Superior temporal gyrus (tissue), 1 donor: ENCODE data around the gene IL12RB1.
"Not testable (repeated sequence)": the region's sequence is repeated elsewhere in the genome, so short reads cannot be mapped to it uniquely, and the experiment has no call there.

Source experiments
- DNase-seq: peaks from one replicate; pipeline ENCODE4 v3.0.0-alpha.2; 2016; ENCODE audit errors: extremely low spot score

IL12RB1 gene

DNA sequence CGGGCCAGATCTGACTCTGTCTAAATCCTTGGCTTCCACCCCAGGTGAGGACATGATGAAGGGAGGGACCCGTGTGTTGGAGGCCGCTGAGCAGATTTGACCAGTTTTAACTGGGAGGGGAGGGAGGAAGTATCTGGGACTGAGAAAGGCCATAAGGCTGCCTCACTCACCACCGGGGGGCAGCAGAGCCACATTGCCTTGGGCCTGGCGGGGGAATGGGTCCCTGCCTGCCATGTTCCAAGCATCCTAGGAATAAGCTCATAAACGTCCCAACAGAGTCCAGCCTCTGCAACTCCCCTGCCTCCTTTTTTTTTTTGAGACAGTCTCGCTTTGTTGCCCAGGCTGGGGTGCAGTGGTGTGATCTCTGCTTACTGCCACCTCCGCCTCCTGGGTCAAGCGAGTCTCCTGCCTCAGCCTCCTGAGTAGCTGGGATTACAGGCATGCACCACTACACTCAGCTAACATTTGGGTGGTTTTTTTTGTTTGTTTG is 26.3 kb upstream of the IL12RB1 start:
- DNase-seq, result peak; percentile 93

DNA sequence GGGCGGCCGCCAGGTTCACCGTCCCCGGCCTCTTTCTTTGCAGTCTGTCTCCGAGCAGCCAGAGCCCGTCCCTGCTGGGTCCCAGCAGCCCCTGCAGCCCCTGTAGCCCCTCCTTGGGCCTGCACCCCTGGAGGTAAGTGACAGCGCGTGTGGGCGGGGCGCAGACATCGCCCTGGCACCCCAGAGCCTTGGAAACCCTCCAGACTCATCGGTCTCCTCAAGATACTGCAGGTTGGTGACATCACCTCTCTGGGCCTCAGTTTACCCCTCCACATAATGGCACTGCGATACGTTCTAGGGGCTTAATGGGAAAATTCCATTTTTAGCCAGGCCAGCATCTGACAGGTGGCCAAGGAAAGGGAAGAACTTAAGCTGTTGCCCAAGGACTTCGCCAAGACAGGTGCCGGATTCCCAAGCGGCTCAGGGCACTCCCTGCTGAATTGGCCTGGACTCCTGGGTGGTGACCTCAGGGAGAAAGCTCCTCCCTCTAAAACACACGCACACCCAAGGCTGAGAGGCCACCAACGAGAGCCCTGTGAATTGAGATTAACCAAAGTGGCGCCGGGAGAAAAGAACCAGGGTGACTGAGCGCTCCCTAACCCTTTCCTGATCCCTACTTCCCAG is 24.0 kb upstream of the IL12RB1 start:
- no peak for DNase-seq

DNA sequence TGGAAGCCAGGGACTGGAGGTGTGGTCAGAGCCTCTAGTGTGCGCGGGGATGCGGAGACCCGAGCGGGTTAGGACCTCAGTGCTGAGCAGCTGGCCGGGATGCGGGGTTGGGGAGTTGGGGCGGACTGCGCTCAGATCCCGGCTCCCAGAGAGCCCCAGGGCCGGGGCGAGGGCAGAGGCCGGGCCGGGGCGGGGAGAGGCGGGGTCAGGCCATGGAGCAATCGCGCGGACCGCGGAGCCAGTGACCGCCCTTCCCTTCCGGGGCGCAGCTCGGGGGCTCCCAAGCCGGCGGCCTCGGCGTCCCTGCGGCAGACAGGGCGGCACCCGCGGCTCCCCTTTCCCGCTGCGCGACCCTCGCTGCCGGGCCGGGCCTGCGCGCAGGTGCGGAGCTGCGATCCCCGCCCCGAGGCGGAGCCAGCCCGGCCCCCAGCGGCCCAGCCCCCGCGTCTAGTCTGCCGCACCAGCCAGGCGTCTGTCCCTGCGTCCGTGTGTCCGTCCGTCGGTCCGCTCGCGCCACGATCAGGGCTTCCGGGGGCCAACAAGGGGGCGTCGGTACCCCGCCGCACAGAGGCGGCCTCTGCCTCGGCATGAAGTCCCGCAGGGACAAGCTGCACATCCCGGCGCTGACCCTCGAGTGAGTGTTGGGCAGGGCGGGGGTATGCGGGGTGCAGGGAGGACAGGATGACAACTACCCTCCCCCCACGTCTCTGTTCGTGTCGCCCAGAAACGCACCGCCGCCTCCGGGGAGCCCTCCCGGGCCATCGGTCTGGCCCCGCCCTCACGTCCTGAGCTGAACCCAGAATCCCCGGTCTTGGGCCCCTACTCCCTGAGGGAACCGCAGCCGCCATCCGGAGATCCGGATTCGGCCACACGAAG is 23.2 kb upstream of the IL12RB1 start:
- DNase-seq, result no peak

DNA sequence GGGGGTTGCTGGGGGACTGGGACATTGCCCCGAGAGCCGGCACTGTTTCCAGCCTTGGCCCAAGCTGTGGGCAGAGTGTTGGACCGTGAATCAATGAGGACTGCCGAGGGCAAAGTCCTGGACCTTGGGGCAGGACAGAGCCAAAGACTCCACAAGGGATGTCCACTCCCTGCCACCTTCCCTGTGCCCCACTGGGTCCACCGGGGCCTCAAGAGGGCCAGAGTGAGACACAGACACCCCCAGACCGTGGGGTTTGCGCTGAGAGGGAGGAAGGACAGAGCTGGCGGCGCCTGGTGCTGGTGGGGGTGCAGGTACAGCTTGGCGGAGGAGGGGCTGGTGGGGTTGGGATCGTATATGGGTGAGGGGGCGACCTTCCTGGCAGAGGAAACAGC is 22.6 kb upstream of the IL12RB1 start:
- no peak for DNase-seq

DNA sequence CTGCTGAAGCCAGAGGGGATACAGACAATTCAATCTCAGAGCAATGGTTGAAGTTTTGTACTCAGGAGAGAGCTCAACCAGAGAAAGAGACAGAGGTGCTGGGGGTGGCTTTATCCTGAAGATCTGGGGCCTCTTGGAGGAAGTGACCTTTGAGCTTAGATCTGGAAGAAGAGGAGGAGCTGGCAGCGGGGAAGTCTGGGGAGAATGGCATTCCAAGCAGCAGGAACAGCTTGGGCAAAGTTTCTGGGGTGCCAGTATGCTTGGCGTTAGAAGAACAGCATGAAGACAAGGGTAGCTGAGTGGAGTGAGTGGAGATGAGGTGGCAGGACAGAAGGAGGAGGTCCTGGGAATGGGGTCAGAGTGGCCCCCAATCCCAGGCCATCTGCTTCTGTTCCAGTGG is 22.2 kb upstream of the IL12RB1 start:
- DNase-seq, result no peak

DNA sequence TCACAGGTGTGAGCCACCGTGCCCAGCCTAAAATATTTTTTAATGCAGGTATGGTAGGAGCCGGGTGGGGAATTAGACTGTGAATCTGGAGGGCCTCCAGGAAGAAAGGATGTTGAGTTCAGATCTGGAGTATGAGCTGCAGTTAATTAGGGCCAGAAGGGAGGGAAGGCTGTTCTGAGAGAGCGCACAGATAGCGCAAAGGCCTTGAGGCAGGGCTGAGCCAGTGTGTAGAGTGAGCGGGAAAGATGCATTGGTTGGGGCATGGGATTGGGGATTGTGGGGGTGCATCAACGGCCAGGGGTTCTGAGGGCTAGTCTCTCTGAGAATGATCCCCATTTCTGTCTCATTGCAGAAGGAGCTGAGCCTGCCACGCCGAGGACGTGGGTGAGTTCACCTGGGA is 20.5 kb upstream of the IL12RB1 start:
- DNase-seq, result no peak

DNA sequence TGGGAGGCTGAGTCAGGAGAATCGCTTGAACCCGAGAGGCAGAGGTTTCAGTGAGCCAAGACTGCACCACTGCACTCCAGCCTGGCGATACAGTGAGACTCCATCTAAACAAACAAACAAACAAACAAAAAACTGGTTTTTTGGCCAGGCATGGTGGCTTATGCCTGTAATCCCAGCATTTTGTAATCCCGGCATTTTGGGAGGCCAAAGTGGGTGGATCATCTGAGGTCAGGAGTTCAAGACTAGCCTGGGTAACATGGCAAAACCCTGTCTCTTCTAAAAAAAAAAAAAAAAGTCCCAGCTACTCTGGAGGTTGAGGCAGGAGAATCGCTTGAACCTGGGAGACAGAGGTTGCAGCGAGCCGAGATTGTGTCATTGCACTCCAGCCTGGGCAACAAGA is 18.5 kb upstream of the IL12RB1 start:
- DNase-seq, result not testable (repeated sequence)

DNA sequence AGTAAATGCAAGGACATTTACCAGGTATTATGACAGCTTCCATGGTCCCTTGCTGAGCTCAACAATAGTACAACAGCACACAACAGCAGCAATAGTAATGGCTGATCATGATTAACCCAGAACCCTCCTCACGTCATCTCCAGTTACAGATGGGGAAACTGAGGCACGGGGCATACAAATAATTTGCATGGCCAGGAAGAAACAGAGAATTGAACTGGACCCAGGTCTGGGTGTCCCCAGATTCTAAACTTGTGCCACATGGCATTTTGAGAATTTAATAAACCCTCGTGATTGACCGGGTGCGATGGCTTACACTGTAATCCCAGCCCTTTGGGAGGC is 18.0 kb upstream of the IL12RB1 start:
- no peak for DNase-seq

DNA sequence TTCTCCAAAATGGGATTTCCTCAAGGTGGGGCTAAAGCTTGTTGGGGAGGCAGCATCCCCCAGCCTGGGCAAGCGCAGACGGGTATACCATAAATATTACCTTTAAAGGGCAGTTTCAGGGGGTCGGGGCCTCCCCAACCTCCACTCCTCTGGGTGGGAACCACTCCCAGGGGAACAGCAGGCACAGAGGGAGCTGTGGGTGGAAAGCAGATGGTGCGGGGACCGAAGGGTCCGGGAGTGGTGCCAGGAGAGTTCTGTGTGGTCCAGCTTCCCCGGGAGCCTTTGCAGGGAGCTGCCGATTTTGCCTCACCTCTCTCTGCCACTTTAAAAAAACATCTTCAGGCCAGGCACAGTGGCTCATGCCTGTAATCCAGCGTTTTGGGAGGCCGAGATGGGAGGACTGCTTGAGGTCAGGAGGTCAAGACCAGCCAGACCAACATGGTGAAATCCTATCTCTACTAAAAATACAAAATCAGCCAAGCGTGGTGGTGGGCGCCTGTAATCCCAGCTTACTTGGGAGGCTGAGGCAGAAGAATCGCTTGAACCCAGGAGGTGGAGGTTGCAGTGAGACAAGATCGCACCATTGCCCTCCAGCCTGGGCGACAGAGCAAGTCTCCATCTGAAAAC is 16.3 kb upstream of the IL12RB1 start:
- DNase-seq, result no peak

DNA sequence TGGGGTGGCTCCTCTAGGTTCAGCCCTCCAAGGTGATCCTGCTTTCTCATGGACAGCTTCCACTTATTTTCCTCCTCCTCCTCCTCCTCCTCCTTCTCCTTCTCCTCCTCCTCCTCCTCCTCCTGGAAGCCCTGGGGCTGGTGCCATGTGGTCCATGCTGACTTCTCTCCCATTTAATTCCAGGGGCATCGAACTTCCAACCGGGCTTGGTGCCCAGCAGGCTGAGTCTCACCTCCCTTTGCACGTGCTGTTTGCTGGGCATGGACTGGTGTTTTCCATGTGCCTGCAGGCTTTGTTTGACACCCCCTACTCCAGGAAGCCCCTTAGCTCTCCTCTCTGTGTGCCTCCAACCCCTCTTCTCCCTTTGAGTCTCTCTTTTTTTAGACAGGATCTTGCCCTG is 14.5 kb upstream of the IL12RB1 start:
- no peak for DNase-seq

DNA sequence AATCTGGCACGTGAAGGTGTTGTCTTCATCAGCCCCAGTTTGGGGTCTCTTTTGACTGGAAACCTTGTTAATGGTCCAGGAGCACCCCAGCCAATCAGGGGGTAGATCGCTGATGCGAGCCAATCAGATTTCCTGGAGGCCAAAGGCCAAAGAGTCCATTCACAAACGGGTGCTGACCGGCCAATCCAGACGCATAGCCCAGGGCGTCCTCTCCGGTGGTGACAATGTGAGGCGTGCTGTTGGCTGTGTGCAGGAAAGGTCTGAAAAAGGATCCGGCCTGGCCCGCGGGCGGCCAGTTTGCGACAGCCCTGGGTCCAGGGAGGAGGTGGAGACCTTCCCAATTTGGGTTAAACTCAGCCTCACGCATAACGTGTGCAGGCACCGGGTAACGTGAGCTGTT is 14.0 kb upstream of the IL12RB1 start:
- DNase-seq, result peak; percentile 75

DNA sequence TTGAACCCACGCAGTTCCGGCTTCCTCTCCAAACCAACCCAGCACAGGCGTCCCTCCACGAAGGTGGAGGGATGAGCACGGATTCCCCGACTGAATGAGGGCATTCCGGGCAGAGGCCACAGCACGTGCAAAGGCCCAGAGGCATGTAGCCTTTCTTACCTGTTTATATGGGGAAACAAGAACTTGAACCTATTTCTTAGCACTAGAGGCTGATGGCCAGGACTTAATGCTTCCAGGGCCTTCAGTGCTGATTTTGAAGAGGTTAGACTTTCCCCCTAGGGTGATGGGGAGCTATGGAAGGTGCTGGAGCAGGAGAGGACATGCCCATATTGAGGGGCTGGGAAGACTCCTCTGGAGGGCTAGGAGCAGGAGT is 12.9 kb upstream of the IL12RB1 start:
- DNase-seq, result no peak

DNA sequence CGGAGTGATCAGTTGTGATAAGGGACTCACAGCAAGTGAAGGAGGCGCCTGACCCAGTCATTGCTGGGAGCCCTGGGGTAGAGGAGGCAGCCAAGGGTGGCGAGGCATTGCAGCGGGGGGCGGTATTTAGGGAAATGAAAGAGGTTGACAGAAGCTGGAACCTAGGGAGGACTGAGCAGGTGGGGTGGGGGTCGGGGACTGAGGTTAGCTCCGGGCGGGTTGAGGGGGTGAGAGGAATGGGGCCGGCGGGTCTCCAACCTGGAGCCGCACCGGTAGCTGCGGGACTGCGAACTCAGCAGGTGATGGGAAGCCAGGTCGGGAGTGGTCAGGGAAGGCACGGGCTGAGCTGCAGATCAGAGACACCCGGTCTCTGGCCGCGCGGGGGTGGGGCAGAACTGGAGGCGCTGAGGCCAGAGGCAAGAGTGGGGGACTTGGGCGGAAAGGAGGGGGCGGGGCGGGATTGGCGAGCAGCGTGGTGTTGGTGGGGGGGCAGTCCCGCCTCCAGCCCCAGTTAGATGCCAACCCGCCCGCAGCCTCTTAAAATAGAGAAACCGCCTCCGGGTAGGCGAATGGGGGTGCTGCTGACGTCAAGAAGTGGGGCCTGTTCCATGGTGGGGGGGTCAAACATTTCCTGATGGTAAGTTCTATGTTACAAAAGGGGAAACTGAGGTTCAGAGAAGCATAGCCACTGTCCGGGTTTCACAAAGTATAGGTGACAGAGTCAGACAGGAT is 12.3 kb upstream of the IL12RB1 start:
- DNase-seq, result no peak

DNA sequence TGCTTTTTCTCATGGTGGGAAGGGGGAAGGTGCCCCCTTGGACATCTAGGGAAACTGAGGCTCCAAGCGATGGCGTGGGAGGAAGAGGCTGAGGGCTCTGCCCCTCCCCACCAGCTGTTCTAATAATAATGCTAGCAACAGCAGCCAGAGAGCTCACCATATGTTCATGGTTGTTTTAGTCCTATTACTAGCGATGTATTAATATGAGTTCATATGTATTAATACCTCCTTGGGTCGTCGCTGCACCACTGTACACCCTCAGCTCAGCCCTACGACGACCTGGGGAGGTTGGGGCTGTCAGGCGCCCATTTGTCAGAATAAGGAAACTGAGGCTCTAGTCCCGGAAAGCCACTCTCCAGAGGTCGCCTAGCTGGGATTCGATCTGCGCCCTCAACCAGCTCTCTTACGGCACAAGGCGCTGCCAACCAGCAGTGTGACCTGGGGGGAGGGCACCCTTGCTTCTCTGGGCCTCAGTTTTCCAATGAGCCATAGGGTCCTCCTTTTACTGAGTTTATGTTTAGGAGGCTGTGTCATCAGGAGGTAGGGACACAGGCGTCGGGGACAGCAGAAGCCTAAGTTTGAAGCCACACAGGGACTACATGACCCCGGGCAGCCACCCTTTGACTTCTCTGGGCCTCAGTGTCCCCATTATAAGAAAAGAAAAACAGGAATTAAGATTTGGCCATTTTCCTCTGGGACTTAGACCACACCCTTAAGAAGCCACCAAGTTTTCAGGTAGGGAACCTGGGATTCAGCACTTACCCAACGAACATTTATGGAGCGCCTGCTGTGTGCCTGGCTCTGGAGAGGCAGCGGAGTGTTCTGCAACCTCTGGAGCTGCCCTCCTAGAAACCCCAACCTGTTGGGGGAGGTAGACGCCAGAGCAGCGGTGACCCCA is 11.5 kb upstream of the IL12RB1 start:
- no peak for DNase-seq

DNA sequence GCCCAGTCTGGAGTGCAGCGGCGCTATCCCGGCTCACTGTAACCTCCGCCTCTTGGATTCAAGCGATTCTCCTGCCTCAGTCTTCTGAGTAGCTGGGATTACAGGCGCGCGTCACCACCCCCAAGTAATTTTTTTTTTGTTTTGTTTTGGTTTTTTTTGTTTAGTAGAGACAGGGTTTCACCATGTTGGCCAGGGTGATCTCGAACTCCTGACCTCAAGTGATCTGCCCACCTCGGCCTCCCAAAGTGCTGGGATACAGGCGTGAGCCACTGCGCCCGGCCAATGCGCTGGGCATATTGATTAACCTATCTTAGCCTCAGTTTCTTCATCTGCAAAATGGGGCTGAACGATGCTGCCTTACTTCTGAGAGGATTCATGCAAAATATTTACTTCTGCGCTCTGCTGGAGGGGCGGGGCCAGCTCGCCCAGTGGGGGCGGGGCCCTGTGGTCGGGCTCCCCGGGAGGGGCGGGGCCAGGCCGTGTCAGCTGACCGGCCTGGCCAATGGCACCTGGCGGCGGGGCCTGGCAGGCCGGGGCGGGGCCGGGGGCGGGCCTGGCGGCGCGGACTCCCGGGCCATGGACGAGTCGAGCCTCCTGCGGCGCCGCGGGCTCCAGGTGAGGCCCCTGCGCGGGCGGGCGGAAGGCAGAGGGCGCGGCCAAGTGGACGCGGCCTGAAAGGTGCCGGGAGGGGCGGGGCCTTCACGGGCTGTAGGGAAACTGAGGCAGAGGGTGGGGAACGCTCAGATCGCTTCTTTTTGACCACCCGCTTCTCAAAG is 10.7 kb upstream of the IL12RB1 start, which contains the start of gene MAST3:
Gene MAST3 (plus strand): TSS at position 562 of the 776 bp plus-strand sequence. CDS start 15 bp downstream, at position 577.
- peak; percentile 79 for DNase-seq

DNA sequence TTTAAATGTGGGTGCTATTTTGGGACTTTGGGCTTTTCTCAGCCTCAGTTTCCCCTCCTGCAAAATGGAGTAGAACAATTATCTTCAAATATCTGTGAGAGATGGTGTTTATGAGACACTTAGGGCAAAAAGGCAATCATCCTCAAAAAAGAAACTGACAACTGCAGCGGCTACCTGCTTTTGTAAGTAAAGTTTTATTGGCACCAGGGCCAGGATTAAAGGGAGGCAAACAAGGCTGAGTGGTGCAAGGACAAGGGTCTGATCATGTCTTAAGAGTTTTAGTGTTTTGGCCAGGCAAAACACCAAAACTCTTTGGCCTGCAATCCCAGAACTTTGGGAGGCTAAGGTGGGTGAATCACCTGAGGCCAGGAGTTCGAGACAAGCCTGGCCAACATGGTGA is 9.5 kb upstream of the IL12RB1 start:
- no peak for DNase-seq

DNA sequence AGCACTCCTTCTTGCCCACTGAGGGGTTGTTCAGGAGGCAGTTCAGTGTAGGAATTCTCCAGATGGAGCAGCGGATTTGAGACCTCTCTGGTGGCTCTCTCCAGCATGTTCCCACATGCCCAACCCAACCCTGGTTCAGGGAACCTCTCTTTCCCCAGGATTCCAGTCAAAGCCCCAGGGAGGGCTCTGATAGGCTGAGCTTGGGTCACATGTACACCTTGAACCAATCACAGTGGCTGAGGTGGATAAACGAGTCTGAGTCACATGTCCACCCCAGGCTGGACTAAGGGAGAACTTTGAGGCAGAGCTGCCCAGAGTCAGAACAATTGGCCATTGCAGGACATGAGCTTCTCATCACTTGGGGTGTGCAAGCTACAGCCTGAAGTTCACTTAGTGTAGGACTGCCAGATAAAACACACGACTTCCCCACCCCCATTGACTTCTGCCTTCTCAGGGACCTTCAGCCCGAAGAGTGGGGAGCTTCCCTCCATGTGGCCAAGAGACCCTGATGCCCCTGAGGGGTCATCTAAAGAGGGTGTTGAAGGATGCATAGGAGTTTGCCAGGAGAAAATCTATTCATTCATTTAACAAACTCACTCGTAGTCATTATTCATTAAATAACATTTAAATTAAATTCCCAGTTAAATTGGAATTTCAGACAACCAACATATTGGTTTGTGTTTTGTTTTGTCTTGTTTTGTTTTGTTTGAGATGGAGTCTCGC is 6.9 kb upstream of the IL12RB1 start:
- no peak for DNase-seq

DNA sequence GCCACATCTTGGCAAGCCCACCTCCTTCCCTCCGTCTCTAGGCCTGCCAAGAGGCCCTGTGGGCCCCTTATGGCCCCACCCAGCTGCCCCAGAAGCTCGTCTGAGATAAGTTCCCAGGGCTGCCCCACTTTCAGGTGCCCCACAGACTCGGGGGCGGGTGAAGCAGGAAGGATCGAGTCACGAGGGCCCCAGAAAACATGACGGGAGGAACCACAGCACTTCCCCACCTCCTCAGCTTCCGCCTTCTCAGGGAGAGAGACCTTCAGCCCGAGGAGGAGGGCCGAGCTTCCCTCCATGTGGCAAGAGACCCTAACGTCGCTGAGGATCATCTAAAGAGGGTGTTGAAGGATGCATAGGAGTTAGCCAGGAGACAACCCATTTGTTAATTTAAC is 4.5 kb upstream of the IL12RB1 start:
- DNase-seq, result no peak

DNA sequence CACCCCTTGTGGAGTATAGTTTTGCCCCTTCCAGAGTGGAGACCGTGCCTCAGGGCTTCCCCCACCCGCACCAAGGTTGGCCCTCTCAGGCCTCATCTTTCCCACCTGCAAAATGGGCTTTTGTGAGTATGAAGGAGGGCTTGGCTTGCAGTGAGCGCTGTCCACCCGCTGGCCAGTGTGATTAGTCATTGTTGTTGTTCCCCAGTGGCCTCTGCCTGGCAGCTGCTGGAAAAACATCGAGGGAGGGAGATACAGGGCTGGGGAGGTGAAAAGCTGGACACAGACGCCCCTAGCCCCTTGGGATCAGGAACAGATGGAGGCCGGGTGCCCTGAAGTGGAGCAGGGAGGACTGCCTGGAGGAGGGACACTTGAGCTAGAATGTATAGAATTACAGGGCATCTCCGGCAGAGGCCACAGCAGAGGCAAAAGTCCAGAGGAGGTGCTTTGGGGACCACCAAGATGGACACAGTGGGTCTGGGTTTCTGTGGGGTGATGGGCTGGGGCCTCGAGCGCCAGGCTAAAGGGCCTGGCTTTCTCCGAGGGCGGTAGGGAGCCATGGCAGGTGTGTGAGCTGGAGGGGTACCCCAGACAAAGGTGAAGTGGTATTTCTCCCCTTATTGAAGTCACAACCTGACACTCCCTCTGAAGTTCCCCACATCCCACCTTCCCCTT is 3.9 kb upstream of the IL12RB1 start:
- no peak for DNase-seq
